NT2/D1 (cell line): ENCODE results near the gene SUCLG2.

Experiments used
- SUZ12 ChIP-seq: IDR thresholded peaks from 2 replicates; pipeline ENCODE4 v1.6.1; 2011; ENCODE audit not compliant: insufficient read length, insufficient read depth; ENCODE audit errors: extremely low read depth
- YY1 ChIP-seq: IDR thresholded peaks from 2 replicates; pipeline ENCODE4 v1.6.1; 2011; ENCODE audit not compliant: insufficient read length, insufficient read depth
- ZNF274 ChIP-seq: IDR thresholded peaks from 2 replicates; pipeline ENCODE4 v1.6.1; 2011; ENCODE audit warnings: mild to moderate bottlenecking, low read depth, low read length

- no peak for TF ChIP-seq YY1
- TF ChIP-seq ZNF274: no peak
- TF ChIP-seq SUZ12: no peak
These were observed 133.3 kb downstream of the SUCLG2 start for GRCh38 chr3:67521053-67521646.
